ENCODE data around the gene GRIN3B. TPM values are rescaled to one million over a fixed set of nuclear protein-coding genes. Genes with fewer than 3 reads are reported as not detected.

Gene GRIN3B
- total RNA-seq, 1 donor from 2014 or later = not detected

Small RNAs within 50 kb of the gene (small RNA-seq; reads per million reads assigned to genes)
- gene RNU6-2 (ENCODE audit: low replicate concordance) = 0.21 reads per million, percentile 30 among the genes with 10 or more reads in this experiment

Other genes with a start within 250 kb of the GRIN3B start
- gene MISP, start 249.3 kb upstream of the GRIN3B start, total RNA-seq = 2.9 TPM
- gene PTBP1, start 203.0 kb upstream of the GRIN3B start, total RNA-seq = 90.6 TPM
- gene PLPPR3, start 178.5 kb upstream of the GRIN3B start, total RNA-seq = 0.31 TPM
- gene AZU1, start 172.6 kb upstream of the GRIN3B start, total RNA-seq = 2.5 TPM
- gene PRTN3, start 159.4 kb upstream of the GRIN3B start, total RNA-seq = 3.3 TPM
- 3.5 TPM for gene ELANE, start 148.1 kb upstream of the GRIN3B start, total RNA-seq
- 5.8 TPM for gene CFD, start 140.8 kb upstream of the GRIN3B start, total RNA-seq
- 34.4 TPM for gene MED16, start 107.2 kb upstream of the GRIN3B start, total RNA-seq
- gene RNU6-9, start 106.9 kb upstream of the GRIN3B start, total RNA-seq = not detected
- gene R3HDM4, start 87.2 kb upstream of the GRIN3B start, total RNA-seq = 23.2 TPM
- not detected for gene KISS1R, start 83.1 kb upstream of the GRIN3B start, total RNA-seq
- gene ARID3A, start 74.4 kb upstream of the GRIN3B start, total RNA-seq = 5.2 TPM
- gene WDR18, start 16.1 kb upstream of the GRIN3B start, total RNA-seq = 44.0 TPM
- gene TMEM259, start 20.7 kb downstream of the GRIN3B start, total RNA-seq = 72.1 TPM
- not detected for gene RNU6-2, start 21.1 kb downstream of the GRIN3B start, total RNA-seq
- gene CNN2, start 26.2 kb downstream of the GRIN3B start, total RNA-seq = 42.3 TPM
- 22.1 TPM for gene ABCA7, start 39.7 kb downstream of the GRIN3B start, total RNA-seq
- gene ARHGAP45, start 66.7 kb downstream of the GRIN3B start, total RNA-seq = 16.8 TPM
- 73.4 TPM for gene POLR2E, start 95.0 kb downstream of the GRIN3B start, total RNA-seq
- 115 TPM for gene GPX4, start 103.6 kb downstream of the GRIN3B start, total RNA-seq
- gene SBNO2, start 173.8 kb downstream of the GRIN3B start, total RNA-seq = 20.9 TPM
- gene STK11, start 205.4 kb downstream of the GRIN3B start, total RNA-seq = 64.9 TPM
- 1.1 TPM for gene CBARP, start 237.6 kb downstream of the GRIN3B start, total RNA-seq
- gene ATP5F1D, start 241.3 kb downstream of the GRIN3B start, total RNA-seq = 67.2 TPM
- gene MIDN, start 248.2 kb downstream of the GRIN3B start, total RNA-seq = 26.7 TPM